GM21360 (cell line): ENCODE results near the gene MFSD6L.
A peak's percentile ranks its signal among the peaks of the same experiment; 100 is the strongest.
"Not testable (repeated sequence)": the region's sequence is repeated elsewhere in the genome, so short reads cannot be mapped to it uniquely, and the experiment has no call there.

ENCODE experiments used
- ATAC-seq: cut with Tn5 transposase; IDR thresholded peaks from one replicate; pipeline ENCODE4 v1.9.1; 2021; ENCODE audit warnings: mild to moderate bottlenecking, moderate library complexity; ENCODE audit not compliant: unreplicated experiment

The MFSD6L gene

DNA sequence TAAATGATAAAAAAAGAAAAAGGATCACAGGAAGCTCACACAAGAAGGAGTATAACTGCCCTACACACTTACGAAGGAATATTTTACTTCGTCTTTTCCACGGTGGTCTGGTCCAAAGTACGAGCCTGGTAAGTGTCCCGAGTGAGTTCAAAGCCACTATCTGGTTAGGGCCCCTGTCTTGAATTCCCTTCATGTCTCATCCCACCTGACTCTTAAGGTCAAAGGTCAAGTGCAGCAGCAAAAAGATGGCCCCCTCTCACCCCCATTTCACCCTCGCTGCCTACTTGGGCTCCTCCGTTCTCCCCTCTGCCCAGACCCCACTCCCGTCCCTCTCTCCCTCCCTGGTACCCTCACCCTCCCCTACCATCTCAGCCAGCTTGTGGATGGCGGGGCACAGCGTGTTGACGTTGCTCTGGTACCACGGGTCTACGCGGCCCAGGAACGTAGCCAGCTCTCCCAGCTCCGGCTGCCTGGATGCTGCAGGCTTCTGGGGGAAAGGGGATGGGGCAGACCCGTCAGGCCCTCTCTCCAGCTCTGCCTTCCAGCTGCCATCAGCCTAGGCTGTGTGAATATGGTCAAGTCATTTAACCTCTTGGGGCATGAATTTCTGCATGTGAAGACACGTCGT is 27.8 kb upstream of the MFSD6L start:
- ATAC-seq: no peak

GRCh38 chr17:8825802-8826201 is 26.6 kb upstream of the MFSD6L start:
- ATAC-seq: no peak

- no peak for ATAC-seq
Observed at GRCh38 chr17:8823279-8823678, 24.1 kb upstream of the MFSD6L start.

GRCh38 chr17:8822401-8823035 is 23.4 kb upstream of the MFSD6L start:
- ATAC-seq: no peak

GRCh38 chr17:8821446-8822105 is 22.4 kb upstream of the MFSD6L start:
- ATAC-seq: no peak

DNA sequence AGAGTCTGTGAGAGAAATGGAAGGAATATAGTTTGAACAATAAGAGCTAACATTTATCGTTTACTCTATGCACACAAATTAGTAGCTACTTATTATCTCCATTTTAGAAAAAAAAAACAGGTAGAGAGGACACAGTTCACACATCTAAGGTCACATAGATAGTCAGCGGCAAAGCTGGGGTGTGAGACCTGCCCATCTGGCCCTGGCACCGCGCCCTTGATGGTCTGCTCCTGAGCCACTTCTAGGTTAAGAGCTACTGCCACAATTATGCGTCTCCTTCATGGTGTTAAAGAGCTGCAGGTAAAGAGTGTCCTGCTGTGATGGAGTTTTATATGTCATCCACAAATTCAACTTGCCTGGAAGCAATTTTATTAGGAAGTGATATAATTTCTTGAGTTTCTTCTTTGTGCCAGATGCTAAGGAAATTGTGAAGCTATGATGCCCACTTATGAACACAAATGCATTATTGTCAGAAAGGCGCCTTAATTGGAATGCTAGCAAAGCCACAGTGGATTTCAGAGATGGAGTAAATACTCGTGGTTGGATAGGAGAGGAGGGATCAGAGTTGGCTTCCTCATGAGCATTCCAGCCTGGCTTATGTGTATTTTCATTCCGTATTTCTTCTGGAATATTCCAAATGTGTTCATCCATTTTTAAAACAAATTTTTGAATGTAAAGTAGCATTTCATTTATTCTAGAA is 21.3 kb upstream of the MFSD6L start:
- no peak for ATAC-seq

- ATAC-seq: no peak
Observed at GRCh38 chr17:8818654-8819330, 19.6 kb upstream of the MFSD6L start.

- ATAC-seq: no peak
Observed at GRCh38 chr17:8818047-8818446, 18.9 kb upstream of the MFSD6L start.

- ATAC-seq: peak; percentile 68
Observed at GRCh38 chr17:8806926-8807550, 7.9 kb upstream of the MFSD6L start.

DNA sequence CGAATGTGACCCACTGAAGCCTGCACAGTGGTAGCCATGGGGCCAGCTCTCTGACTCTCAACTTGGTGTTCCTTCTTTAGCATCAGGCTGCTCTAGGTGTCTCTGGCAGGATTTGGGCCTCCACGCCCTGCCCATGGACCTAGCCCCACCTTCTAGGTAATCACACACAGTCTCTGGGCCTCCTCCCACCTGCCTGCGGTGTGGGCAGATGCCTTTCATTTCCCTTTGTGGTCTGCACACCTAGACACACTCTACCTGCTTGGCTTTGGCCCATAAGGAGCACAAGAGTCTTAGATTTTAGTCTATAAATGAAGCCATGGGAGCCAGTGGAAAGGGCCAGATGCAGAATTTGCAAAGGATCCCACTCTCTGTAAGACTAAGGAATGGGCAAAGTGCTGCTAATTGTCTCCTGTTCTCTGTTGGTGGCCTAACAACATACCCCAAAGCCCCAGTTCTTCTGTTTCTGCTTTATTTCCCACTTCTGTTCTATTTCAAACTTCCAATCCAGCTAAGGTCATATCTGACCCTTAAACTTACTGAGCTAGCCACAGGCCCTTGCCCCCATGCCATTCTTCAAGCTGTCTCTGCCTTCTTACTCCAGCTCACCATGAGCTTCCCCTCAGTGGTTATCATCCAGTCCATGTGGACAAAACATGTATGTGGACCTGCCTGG is 7.2 kb upstream of the MFSD6L start:
- no peak for ATAC-seq

DNA sequence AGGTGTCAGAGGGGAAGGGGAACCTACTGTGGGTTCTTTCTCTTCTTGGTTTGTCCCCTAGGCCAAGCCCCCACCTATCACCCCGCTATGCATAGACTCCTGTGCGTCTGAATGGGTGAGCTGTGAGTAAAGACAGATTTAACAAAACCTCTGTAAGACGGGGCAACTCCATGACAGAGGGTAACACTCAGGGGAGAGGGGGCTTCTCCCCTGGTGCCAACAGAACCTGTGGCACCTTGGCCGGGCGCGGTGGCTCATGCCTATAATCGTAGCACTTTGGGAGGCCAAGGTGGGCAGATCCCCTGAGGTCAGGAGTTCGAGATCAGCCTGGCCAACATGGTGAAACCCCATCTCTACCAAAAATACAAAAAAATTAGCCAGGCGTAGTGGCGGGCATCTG is 6.2 kb upstream of the MFSD6L start:
- not testable (repeated sequence) for ATAC-seq

DNA sequence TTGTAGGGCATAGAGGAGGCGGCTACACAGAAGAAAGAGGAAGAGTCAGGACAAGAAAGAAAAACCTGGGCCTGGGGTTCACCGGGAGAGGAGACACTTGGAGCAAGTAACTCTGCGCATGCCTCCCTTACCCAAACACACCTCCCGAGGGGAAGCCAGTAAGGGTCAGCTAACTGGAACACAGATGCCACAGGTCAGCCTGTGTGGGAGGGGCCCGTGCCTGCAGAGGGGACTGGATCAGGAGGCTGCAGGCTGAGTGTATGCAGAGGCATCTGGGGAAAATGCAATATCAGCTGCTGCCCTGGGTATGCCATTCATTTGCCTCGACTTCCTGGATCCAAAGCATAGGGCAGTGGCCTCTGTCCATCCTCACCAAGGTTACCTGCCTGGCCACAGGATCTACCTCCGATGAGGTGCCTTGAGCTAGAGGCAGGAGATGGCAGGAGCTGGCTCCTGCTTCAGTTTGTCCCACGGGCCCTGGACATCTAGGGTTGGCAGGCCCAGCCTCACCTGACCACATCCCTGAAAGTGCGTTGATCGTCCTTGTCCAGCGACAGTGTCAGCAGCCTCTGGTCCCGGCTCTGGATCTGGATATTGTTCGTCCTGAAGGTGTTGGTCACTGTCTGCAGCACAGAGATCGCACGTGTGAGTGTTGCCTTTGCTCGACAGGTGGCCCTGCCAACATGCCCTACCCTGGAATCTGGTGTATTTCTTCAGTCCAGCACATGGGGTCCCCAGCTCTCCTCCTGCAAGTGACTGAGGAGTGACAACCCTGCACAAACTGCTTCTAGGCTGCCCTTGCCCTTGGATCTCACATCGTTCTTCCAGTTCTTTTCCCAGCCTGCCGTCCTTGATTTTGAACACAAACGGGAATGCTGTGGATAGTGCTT is 4.6 kb upstream of the MFSD6L start:
- no peak for ATAC-seq

DNA sequence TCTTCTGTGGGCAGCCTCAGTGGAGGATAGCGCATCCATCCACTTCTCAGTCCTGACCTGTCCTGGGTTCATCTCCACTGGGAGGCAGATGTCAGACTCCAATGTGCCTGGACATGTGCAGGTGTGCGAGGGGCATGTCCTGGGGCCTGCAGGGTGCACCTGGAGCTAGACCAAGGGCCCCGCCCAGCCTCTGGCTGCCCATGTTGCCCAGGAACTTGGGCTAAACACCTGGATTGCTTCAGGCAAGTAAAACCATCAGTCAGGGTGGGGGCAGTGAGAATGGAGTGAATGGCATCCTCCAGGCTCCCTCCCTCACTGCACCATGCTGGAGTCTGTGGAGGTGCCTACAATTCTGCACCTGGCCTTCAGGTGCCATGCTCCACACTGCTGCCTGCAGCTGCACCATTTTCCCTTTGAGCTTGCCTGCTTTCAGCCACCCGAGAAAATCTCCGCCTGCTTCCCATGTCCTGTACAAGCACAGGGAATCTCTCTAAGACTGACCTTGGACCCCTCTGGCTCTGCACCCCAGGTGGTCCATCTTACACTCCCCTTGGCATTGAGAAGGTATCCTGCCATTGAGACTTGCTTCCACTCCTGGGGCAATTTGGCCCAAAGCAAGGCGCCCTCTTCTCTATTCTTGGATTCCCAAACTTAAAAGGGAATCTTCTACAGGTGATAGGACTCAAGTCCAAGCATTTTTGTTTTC is 2.1 kb upstream of the MFSD6L start:
- no peak for ATAC-seq

DNA sequence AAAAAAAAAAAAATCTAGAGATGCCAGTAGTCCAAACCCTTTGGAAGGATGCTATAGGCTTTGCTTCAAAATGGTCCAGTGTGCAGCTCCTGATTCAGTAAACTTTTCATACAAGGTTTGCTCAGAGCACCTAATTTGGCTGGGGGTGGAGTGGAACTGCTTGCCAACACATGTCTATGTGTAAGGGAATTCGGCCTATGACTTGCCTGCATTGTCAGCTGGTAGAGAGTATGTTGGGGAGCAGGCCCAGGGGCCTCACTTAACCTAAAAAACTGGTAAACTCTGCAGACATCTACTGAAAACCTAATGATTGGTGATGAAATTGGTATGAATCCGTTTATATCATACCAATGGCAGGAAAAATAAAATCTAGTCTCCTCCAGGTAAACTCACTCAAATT is 1.5 kb upstream of the MFSD6L start:
- ATAC-seq: no peak

DNA sequence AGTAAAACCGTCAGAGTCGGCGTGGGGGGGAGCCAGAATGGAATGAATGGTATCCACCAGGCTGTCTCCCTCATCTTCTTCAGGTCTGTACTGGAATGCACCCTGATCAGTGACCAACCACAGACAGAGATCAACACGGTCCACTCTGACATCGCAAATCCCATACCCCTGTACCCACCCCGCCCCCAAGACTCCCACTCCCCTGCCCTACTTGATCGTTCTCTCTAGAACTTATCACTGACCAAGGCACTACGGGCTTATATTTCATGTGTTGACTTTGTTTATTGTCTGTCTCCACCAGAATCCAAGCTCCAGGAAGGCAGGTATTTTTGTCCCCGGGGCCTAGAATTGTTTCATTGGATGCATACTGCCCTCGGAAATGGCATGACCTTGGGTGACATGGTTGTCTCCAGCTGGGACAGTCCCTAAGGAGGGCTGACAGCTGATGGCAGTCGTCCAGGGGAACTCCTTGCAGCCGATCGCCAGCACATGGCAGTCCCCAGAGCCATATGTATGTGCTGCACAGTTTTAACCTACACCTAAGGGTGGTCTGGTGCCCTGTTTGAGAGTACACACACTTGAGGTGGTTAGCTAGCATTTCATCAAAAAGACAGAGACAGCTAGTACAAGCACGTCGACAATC is 526 bp upstream of the MFSD6L start:
- ATAC-seq: no peak

- no peak for ATAC-seq
Observed at GRCh38 chr17:8798176-8798845, 854 bp downstream of the MFSD6L start.

GRCh38 chr17:8797621-8798175 is 1.5 kb downstream of the MFSD6L start:
- no peak for ATAC-seq
